Smooth muscle cell (in vitro differentiated cells): Measurements from ENCODE around the gene FNTB. TPM values are rescaled to one million over a fixed set of nuclear protein-coding genes. Genes with fewer than 3 reads are reported as not detected.

Experiments
- DNase-seq: peaks from one replicate; lab custom pipeline; 2025; ENCODE audit not compliant: unreplicated experiment; lab: John Stamatoyannopoulos, UW
- H2AFZ ChIP-seq: fragments of 200-600 bp; sonication (generic); 2 replicates; pipeline ENCODE4 v1.6.0; 2016; ENCODE audit warnings: antibody characterized with exemption, low read depth, mild to moderate bottlenecking
- H3F3A ChIP-seq: fragments of 200-600 bp; sonication (generic); 2 replicates; pipeline ENCODE4 v1.6.0; 2017; ENCODE audit warnings: antibody characterized with exemption, low read depth
- H3K27ac ChIP-seq: fragments of 200-600 bp; sonication (generic); 2 replicates; pipeline ENCODE4 v1.5.1; 2016; ENCODE audit warnings: low read depth, mild to moderate bottlenecking
- H3K27me3 ChIP-seq: fragments of 200-600 bp; sonication (generic); 2 replicates; pipeline ENCODE4 v1.6.1; 2016; ENCODE audit warnings: low read depth, mild to moderate bottlenecking
- H3K36me3 ChIP-seq: fragments of 200-600 bp; sonication (generic); 2 replicates; pipeline ENCODE4 v1.5.1; 2016; ENCODE audit warnings: low read depth
- H3K4me1 ChIP-seq: fragments of 200-600 bp; sonication (generic); 2 replicates; pipeline ENCODE4 v1.5.1; 2016; ENCODE audit warnings: low read depth
- H3K4me2 ChIP-seq: fragments of 200-600 bp; sonication (generic); 2 replicates; pipeline ENCODE4 v1.6.0; 2016; ENCODE audit warnings: mild to moderate bottlenecking
- H3K4me3 ChIP-seq: fragments of 200-600 bp; sonication (generic); 2 replicates; pipeline ENCODE4 v1.5.1; 2016; ENCODE audit warnings: mild to moderate bottlenecking
- H3K79me2 ChIP-seq: fragments of 200-600 bp; sonication (generic); 2 replicates; pipeline ENCODE4 v1.6.0; 2016; ENCODE audit warnings: low read depth, mild to moderate bottlenecking
- H3K9ac ChIP-seq: fragments of 200-600 bp; sonication (generic); 2 replicates; pipeline ENCODE4 v1.6.0; 2016; ENCODE audit warnings: low read depth
- H3K9me3 ChIP-seq: fragments of 200-600 bp; sonication (generic); replicated peaks from 2 replicates; pipeline ENCODE4 v1.5.1; 2016; ENCODE audit warnings: low read depth
- H4K20me1 ChIP-seq: fragments of 200-600 bp; sonication (generic); 2 replicates; pipeline ENCODE4 v1.6.0; 2016; ENCODE audit warnings: low read depth
- CTCF ChIP-seq: fragments of 200-600 bp; sonication (generic); IDR thresholded peaks from 2 replicates; pipeline ENCODE4 v1.5.1; 2017; ENCODE audit warnings: borderline replicate concordance, mild to moderate bottlenecking, antibody characterized with exemption; ENCODE audit not compliant: insufficient read depth, poor library complexity, severe bottlenecking
- WGBS: methylation state at CpG from one replicate; pipeline ENCODE4 v1.1.7; 2016; ENCODE audit warnings: low lambda C conversion rate; 5-methylcytosine and 5-hydroxymethylcytosine counted together
- polyA plus RNA-seq: library from polyadenylated mRNA; unstranded; fragments of >200 nt; fragmentation: Nextera tagmentation; extraction: Ambion mirVana; gene quantifications from 2 replicates; pipeline ENCODE4 v1.2.1, GENCODE V29; 2016
- total RNA-seq: library from RNA; depleted of rRNA; stranded (reverse); fragments of >200 nt; gene quantifications from 2 replicates; pipeline ENCODE4 v1.2.3, GENCODE V29; 2014

The FNTB gene
- total and polyA plus RNA-seq, 2 experiments from 2014 or later: 9.3 to 16.3 TPM

GRCh38 chr14:64938972-64939816 lies 47.5 kb upstream of the FNTB start:
- no peak for DNase-seq
- Histone ChIP-seq H3K9me3 (no peaks in the 10 kb centered on the region), H2AFZ (no peak overlapping the region), H3K27ac (no peak overlapping the region), H3K4me2 (no peak overlapping the region), H4K20me1 (peaks cover 27% of the 10 kb centered on the region), H3K4me3 (no peak overlapping the region), H3K9ac (no peak overlapping the region), H3K79me2 (no peaks in the 10 kb centered on the region), H3F3A (no peaks in the 10 kb centered on the region), H3K4me1 (no peaks in the 10 kb centered on the region), H3K27me3 (no peaks in the 10 kb centered on the region), H3K36me3 (no peaks in the 10 kb centered on the region)
- no peak for TF ChIP-seq CTCF
- WGBS: 95% methylated on average over 17 of the region's 17 CpGs

DNA sequence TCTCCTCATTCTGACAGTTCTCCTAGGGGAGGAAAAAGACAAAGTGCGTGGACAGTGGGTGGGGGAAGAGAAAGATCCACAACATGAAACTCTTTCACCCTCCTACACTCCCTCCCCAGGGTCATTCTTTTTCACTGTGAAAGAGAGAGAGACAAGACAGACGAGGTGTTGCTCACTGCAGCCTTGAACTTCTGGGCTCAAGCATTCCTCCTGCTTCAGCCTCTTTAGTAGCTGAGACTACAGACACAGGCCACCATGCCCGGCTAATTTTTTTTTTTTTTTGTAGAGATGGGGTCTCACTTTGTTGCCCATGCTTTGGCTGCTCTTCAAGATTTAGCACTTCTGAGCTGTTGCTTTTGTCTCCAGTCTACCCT lies 46.9 kb upstream of the FNTB start:
- Histone ChIP-seq H2AFZ (no peak overlapping the region), H3F3A (no peaks in the 10 kb centered on the region), H3K4me2 (no peak overlapping the region), H3K9ac (no peak overlapping the region), H3K4me3 (no peak overlapping the region), H4K20me1 (peaks cover 22% of the 10 kb centered on the region), H3K36me3 (no peaks in the 10 kb centered on the region), H3K27ac (no peak overlapping the region), H3K27me3 (no peaks in the 10 kb centered on the region), H3K4me1 (no peaks in the 10 kb centered on the region), H3K79me2 (no peaks in the 10 kb centered on the region), H3K9me3 (no peaks in the 10 kb centered on the region)
- 90% methylated on average over 3 of the region's 3 CpGs for WGBS
- no peak for TF ChIP-seq CTCF
- no peak for DNase-seq

DNA sequence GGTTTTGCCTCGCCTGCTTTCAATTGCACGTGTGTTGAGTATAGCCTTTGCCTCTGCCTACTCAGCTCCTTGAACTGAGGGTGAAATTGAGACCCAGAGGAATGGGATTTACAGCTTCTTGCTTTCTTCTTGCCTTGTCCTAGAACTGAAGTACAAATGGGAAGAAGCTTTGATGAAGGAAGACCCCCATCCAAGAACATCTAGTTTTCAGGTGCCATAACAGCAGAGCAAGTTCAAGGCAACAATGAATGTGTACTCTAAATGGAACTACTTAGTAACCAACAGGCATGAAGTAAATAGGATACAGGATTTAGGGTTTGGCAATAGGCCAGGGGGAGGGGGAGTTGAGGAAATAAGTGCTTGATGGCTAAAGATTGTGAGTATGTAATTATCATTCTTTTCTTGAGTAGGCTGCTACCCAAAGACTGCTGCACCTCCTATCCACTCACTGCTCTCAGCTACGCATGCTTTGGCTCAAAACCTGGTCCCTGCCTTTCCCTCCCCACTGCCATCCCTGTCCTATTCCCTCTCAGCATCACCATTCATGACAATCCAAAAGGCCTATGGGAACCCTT lies 46.3 kb upstream of the FNTB start:
- TF ChIP-seq CTCF: no peak
- no peak for DNase-seq
- Histone ChIP-seq H3K9me3 (no peaks in the 10 kb centered on the region), H3K9ac (no peak overlapping the region), H3K4me3 (no peak overlapping the region), H3K27me3 (no peaks in the 10 kb centered on the region), H3K27ac (no peak overlapping the region), H3K4me1 (no peaks in the 10 kb centered on the region), H3K4me2 (no peak overlapping the region), H3K79me2 (no peaks in the 10 kb centered on the region), H3F3A (no peaks in the 10 kb centered on the region), H4K20me1 (peaks cover 20% of the 10 kb centered on the region), H3K36me3 (no peaks in the 10 kb centered on the region), H2AFZ (no peak overlapping the region)
- 95% methylated on average over 3 of the region's 3 CpGs for WGBS
